Activated CD8-positive, alpha-beta memory T cell treated with anti-CD3 and anti-CD28 coated beads for 48 hours (primary cell): ENCODE measurements around the gene PPP4R3B.
"Not testable (repeated sequence)": the region's sequence is repeated elsewhere in the genome, so short reads cannot be mapped to it uniquely, and the experiment has no call there.

ENCODE experiments used
- DNase-seq, 3 experiments: peaks; one replicate each; pipeline ENCODE4 v3.0.0-alpha.2; 2020; ENCODE audit warnings: low read depth in 2 of 3, low spot score in 2 of 3

PPP4R3B gene

DNA sequence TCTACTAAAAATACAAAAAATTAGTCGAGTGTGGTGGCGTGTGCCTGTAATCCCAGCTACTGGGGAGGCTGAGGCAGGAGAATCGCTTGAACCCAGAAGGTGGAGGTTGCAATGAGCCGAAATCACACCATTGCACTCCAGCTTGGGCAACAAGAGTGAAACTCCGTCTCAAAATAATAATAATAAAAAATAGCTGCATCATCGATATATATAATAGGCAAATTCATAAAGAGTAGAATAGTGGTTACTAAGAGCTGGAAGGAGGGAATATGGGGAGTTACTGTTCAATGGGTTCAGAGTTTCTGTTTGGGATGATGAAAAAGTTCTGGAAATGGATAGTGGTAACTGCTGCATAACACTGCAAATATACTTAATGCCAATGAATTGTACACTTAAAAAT lies 20.6 kb downstream of the PPP4R3B start:
- DNase-seq = not testable (repeated sequence)

DNA sequence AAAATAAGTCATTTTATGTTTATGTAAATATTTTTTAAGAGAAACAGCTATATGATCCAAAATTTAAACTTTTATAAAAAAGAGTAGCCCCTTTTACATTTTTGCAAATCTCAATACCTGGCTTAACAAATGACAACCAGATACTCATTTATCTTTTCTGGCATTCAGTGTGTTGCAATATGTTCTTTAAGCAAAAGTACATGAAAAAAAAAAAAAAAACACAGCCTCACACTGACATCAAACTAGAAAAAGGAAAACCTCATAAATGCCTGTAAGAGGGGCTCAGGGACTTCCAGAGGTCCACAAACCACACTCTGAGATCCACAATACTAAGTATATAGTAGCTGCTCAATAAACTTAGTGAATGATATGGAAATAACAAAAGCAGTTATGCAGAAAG lies 21.9 kb downstream of the PPP4R3B start:
- no peak for DNase-seq

DNA sequence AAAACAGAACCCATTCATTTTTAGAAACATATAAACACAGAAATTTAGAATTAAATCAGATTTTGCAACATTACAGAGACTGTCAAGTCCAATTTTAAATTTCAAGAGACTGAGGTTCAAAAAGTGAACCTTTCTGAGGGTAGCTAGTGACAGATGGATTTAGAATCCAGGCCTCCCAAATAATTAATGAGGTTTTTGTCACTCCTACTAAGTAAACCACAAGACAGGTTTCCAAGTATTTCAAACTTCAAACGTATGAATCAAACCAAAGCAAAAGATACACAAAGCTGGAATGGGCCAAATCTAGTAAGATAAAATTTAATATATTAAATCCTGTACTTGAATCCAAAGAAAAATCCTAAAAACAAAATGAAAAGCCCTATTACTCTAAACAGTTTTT lies 25.3 kb downstream of the PPP4R3B start:
- no peak for DNase-seq

DNA sequence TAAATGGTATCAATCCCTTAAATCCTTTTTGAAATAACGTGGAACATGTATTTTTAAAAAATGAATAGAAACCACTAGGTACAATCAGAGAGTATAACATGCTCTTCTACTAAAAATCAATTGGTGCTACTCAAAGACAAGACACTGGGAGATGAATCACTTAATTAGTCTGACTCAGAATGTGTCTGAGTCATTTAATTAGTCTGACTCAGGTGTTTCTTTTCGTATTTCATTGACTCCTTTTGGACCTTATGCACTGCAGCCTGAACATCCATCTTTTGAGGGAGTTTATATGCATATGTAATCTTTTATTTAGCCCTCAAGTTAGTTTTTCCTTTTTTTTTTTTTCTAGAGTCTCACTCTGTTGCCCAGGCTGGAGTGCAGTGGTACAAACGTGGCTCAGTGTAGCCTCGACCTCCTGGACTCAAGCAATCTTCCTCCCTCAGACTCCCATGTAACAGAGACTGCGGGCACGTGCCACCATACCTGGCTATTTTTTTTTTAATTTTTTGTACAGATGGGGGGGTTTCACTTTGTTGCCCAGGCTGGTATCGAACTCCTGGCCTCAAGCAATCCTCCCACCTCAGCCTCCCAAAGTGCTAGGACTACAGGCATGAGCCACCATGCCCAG lies 26.5 kb downstream of the PPP4R3B start:
- DNase-seq = no peak

GRCh38 chr2:55585451-55586080 lies 31.9 kb downstream of the PPP4R3B start:
- DNase-seq = no peak

- DNase-seq = no peak
Observed at GRCh38 chr2:55581874-55582547, 35.4 kb downstream of the PPP4R3B start.

- DNase-seq = no peak
Observed at GRCh38 chr2:55581435-55581834, 36.0 kb downstream of the PPP4R3B start.

DNA sequence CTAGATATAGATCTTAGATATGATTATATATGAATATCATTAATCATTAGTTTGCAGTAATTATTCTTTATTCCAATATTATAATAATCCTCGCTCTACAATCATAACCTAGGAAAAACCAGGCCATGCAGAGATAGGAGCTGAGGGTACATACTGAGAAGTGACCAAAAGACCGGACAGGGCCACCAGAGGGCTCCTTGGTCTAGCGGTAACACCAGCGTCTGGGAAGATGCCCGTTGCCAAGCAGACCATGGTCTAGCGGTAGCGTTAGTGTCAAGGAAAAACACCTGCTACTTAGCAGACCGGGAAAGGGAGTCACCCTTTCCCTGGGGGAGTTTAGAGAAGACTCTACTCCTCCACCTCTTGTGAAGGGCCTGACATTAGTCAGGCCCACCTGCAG lies 48.4 kb downstream of the PPP4R3B start:
- not testable (repeated sequence) for DNase-seq

DNA sequence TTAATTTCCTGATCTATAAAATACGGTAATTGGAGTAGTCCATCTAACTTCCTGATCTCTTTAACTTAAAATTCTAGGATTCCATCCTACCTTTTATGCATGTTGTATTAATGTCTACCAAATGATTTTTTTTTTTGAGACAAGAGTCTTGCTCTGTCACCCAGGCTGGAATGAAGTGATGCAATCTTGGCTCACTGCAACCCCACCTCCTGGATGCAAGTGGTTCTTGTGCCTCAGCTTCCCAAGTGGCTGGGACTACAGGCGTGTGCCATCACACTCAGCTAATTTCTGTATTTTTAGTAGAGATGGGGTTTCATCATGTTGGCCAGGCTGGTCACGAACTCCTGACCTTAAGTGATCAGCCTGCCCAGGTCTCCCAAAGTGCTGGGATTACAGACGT lies 50.1 kb downstream of the PPP4R3B start:
- no peak for DNase-seq

- no peak for DNase-seq
Observed at GRCh38 chr2:55565613-55566012, 51.8 kb downstream of the PPP4R3B start.

DNA sequence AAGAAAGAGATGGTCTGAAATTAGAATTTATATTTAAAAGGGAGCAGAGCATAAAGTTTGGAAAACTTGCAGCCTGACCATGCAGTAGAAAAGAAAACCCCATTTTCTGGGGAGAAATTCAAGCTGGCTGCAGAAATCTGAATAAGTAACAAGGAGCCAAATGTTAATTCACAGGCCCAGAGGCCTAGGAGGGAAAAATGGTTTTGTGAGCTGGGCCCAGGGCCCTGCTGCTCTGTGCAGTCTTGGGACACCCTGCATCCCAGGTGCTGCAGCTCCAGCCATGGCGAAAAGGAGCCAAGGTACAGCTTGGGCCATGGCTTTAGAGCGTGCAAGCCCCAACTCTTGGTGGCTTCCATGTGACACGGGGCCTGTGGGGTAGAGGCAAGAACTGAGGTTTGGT lies 56.6 kb downstream of the PPP4R3B start:
- DNase-seq = no peak

GRCh38 chr2:55556809-55557208 lies 60.6 kb downstream of the PPP4R3B start:
- DNase-seq = no peak

GRCh38 chr2:55555977-55556376 lies 61.4 kb downstream of the PPP4R3B start:
- DNase-seq = no peak

DNA sequence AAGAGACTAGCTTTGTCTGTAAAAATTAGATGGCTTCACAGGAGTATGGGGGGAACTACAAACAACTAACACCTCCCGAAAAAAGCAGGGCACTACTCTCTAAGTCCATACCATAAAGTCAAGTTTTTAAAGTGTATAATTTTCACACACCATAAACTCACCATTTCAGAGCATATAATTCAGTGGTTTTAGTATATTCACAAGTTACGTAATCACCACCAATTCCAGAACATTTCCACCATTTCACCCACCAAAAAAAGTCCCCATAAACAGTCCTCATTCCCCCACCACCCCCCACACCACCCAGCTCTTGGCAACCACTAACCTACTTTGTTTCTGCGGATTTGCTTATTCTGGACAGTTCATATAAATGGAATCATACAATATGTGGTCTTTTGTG lies 64.1 kb downstream of the PPP4R3B start:
- no peak for DNase-seq

- DNase-seq = no peak
Observed at GRCh38 chr2:55550368-55551102, 66.9 kb downstream of the PPP4R3B start.

DNA sequence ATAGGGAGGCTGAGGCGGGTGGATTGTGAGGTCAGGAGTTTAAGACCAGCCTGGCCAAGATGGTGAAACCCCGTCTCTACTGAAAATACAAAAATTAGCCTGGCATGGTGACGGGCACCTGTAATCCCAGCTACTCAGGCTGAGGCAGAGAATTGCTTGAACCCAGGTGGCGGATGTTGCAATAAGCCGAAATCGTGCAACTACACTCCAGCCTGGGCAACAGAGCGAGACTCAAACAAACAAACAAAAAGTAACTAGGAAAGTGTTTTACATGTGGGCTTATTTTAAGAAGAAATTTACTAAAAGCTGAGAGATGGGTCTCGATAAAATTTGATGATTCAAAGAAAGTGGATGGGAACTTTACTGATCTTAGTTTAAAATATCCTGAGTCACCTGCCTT lies 69.7 kb downstream of the PPP4R3B start:
- not testable (repeated sequence) for DNase-seq

- DNase-seq = no peak
Observed at GRCh38 chr2:55547001-55547400, 70.4 kb downstream of the PPP4R3B start.

- no peak for DNase-seq
Observed at GRCh38 chr2:55530539-55531081, 86.8 kb downstream of the PPP4R3B start.

DNA sequence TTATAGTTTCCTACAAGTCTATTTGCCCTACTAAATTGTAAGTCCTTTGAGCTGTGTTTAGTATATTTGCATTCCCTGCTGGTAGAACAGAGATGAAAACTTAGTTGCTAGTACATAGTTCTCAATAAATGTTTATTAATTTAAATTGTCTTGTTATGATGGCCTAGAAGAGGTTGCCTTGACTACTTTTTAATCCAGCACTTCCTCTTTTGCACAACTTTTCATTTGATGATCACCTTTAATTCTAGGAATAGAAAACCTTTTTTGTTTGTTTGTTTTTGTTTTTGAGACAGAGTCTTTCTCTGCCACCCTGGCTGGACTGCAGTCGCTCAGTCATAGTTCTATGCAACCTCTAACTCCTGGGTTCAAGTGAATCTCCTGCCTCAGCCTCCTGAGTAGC lies 91.2 kb downstream of the PPP4R3B start:
- DNase-seq = no peak

DNA sequence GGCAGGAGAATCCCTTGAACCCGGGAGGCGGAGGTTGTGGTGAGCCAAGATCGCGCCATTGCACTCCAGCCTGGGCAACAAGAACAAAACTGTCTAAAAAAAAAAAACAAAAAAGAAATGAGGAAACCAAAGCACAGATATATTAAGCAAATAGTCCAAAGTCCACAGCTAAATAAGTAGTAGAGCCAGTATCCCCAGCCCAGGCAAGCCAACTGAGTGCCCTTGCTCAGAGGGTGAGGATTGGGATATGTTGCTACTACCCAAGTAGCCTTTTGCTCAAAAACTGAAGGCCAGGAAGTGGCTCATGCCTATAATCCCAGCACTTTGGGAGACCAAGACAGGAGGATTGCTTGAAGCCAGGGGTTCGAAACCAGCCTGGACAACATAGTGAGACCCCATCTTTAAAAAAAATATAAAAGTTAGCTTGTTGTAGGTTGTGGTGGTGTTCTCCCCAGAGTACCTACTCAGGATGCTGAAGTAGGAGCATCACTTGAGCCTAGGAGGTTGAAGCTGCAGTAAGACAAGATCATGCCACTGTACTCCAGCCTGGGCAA lies 92.5 kb downstream of the PPP4R3B start:
- no peak for DNase-seq
